Measurements from ENCODE around the gene PLCH1.

The PLCH1 gene

GRCh38 chr3:155607761-155608160 lies 137.1 kb downstream of the PLCH1 start:
- no peak overlapping the region for H3K4me3 ChIP-seq (ENCODE audit: low read length)
- DNase-seq (ENCODE audit: low read depth) = no peak
- no peak for TF ChIP-seq CTCF (conservative IDR thresholded peaks at IDR 0.05; ENCODE audit: low read depth, low read length)

- DNase-seq (ENCODE audit: low read depth) = no peak
- H3K4me3 ChIP-seq (ENCODE audit: low read length) = no peak overlapping the region
- TF ChIP-seq CTCF (conservative IDR thresholded peaks at IDR 0.05; ENCODE audit: low read depth, low read length) = no peak
These were observed 139.3 kb downstream of the PLCH1 start for GRCh38 chr3:155605571-155605970.

GRCh38 chr3:155604967-155605366 lies 139.9 kb downstream of the PLCH1 start:
- DNase-seq (ENCODE audit: low read depth) = no peak
- no peak for TF ChIP-seq CTCF (conservative IDR thresholded peaks at IDR 0.05; ENCODE audit: low read depth, low read length)
- H3K4me3 ChIP-seq (ENCODE audit: low read length) = no peak overlapping the region

- H3K4me3 ChIP-seq (ENCODE audit: low read length) = no peak overlapping the region
- no peak for DNase-seq (ENCODE audit: low read depth)
- TF ChIP-seq CTCF (conservative IDR thresholded peaks at IDR 0.05; ENCODE audit: low read depth, low read length) = no peak
These were observed 140.7 kb downstream of the PLCH1 start for GRCh38 chr3:155604126-155604525.

- DNase-seq (ENCODE audit: low read depth) = no peak
- no peak for TF ChIP-seq CTCF (conservative IDR thresholded peaks at IDR 0.05; ENCODE audit: low read depth, low read length)
- no peak overlapping the region for H3K4me3 ChIP-seq (ENCODE audit: low read length)
These were observed 141.6 kb downstream of the PLCH1 start for GRCh38 chr3:155603302-155603701.

- H3K4me3 ChIP-seq (ENCODE audit: low read length) = no peak overlapping the region
- DNase-seq (ENCODE audit: low read depth) = no peak
- no peak for TF ChIP-seq CTCF (conservative IDR thresholded peaks at IDR 0.05; ENCODE audit: low read depth, low read length)
These were observed 142.6 kb downstream of the PLCH1 start for GRCh38 chr3:155602307-155602706.

GRCh38 chr3:155598671-155599070 lies 146.2 kb downstream of the PLCH1 start:
- no peak for DNase-seq (ENCODE audit: low read depth)
- TF ChIP-seq CTCF (conservative IDR thresholded peaks at IDR 0.05; ENCODE audit: low read depth, low read length) = no peak
- H3K4me3 ChIP-seq (ENCODE audit: low read length) = no peak overlapping the region
